GM19193 (cell line): ENCODE measurements around the gene BCL2L13.

Experiments
- POLR2A ChIP-seq: IDR thresholded peaks from 4 replicates; pipeline ENCODE4 v1.6.1; 2011; ENCODE audit not compliant: insufficient read depth, insufficient read length; ENCODE audit errors: extremely low read depth

BCL2L13 gene

DNA sequence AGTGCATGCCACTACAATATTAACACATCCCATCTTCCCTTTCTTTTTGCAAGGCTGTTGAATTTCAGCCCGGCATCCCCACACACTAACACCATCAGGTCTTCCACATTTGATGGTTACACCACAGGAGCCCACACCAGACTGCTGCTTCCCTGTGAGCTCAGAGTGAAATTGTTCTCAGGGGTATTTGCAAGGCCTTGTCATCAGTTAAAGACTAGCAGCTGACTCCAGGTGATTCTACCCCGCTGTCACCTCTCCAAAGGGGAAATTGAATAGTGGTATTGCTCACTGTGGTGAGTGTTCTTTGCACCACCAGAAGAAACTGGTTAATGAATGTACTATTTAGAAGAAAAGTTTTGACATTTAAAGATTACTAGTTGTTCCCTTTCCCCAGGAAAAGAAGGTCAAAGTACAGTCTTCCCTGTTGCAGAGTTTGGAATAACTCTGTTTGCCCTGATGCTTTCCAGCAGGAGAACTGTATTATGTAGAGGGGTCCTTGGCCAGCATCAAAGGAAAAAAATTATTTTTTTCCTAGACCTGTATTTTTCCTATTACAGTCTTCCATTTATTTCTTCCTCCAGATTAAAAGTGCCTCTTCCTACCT lies 93.8 kb downstream of the BCL2L13 start:
- no peak for TF ChIP-seq POLR2A

- TF ChIP-seq POLR2A: no peak
Observed at GRCh38 chr22:17733466-17733865, 94.9 kb downstream of the BCL2L13 start.

DNA sequence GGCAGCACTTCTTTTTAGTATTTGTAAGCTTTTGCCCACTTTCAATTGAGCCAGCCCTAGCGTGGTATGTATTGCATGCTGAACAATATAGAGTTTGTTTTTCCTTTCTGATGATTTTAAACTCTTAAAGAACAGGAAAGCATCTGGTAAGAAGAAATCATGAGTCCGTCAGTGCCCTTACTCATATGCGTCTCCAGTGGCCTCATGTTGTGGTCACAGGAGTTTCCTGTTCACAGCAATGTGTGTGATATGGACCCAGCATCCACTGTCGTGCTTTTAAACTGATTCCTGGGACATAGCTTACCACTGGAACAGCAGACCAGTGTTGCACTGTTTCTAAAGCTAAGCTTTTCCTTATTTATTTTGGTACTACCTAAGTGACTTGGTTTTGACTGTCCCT lies 95.6 kb downstream of the BCL2L13 start:
- no peak for TF ChIP-seq POLR2A

- no peak for TF ChIP-seq POLR2A
Observed at GRCh38 chr22:17738386-17739128, 100.0 kb downstream of the BCL2L13 start.

DNA sequence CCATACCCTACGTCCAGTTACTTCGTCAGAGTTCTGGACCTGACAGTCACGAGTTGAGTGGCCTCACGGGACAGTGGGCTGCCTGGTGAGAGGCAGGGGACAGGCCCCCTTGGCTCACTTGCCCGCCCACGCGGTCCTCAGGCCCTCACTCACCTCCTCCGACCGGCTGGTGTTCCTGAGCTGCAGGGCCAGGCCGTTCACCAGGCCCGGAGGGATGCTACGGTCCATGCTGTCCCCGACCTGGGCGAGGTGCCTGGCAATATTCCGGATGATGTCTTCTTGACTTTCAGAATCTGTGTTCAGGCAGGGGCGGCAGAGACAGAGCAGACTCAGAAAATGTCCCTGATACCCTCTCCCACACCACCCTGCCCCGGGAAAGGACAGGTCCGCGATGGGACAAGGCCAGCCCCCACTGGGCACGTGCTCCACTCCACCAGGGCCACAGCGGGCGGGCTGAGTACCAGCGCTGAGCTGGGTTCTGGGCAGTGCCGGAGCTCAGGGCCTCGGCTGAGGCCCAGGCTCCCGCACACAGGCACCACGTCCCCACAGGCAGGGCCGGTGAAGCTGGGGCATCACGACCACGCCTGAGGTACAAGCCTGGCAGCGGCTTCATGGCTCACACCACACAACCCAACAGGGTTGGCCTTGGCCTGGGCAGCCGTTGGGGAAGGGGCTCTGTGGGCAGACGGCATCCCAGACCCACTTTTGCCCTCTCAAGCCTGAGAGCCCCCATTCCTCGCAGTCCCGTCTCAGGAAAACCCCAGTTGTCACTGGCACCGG lies 100.8 kb downstream of the BCL2L13 start:
- TF ChIP-seq POLR2A: no peak

DNA sequence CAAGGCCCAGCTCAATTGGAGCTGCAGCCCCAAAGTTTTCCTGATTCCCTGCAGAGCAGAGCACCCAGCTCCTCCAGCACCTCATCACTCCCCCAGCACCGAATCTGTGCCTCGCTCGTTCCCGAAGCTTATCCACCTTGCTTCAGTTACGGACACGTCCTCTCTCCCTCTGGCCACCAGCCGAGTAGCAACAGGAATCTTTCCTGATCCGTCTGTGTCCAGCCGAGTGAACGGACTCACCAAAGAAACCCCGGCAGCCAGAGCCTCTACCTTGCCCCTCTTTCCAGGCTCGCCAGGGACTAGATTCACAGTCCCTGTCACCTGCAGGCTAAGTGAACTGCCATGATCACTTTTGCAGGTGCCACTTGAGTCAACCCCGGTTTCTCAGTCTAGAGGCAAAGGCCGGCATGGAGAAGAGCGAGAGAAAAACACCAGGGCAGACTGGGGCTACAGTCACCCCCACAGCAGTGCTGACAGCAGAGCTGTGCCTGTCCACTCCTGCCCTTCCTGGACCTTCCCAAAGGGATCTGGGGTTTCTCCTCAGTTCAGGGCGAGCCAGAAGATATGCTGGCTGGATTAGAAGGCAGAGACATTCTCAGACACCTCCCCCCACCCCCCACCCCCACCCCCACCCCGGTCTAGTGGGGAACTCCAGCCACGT lies 103.4 kb downstream of the BCL2L13 start:
- TF ChIP-seq POLR2A: no peak

- TF ChIP-seq POLR2A: no peak
Observed at GRCh38 chr22:17742527-17742902, 104.0 kb downstream of the BCL2L13 start.

- TF ChIP-seq POLR2A: no peak
Observed at GRCh38 chr22:17743661-17744411, 105.3 kb downstream of the BCL2L13 start.

GRCh38 chr22:17744430-17744829 lies 105.9 kb downstream of the BCL2L13 start:
- TF ChIP-seq POLR2A: no peak

DNA sequence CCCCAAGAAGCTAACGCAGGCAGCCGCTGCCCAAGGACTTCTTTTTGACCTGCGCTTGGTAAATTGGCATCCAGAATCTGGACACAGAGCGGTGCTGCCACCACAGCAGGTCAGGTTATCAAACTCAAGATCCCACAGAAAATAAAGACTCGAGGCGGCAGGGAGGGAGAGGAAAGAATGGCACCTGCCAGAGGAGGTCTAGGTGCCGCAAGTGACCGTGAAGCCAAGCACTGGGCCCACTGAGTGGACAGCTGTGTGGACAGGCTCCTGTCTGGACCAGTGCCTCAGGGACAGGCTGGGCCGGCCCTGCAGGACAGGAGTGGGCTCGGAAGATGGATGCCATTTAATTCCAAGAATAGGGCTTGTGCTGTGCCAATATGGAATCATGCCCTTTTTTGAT lies 108.4 kb downstream of the BCL2L13 start:
- TF ChIP-seq POLR2A: no peak

DNA sequence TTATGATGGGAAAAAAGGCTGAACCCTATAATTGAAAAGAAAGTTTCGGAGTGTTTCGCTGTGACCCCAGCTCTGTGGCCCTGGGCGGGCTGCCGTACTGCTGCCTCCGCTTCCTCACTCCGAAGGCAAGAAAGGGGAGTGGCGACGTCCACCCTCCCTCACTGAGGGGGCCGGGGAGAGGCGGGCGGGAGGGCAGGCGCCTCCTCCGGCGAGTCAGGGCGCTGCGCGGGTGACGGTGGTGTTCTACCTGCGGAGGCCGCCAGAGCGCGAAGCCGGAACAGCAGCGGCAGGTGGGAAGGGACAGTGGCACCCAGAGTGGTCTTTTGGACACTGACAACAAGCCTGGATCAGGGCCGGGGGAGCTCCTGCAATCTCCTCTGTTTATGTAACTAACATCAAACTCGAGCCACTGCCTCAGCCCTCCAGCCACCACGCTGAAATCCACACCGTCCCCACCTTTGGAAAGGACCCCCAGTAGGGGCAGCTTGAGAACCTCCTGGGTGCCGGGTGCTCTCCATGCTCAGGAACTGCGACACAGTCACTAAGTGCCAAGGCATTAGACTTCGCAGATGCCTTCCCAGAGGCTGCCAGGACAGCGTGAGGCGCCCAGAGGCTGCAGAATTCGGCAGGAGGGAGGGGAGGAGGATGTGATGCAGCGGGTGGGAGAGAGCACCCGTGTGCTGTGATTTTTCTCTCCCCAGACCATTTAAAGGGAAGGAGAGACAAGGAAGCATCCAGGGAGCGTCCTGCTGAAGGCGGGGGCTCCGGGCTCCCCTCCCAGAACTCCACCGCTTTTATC lies 110.2 kb downstream of the BCL2L13 start:
- TF ChIP-seq POLR2A: no peak

- no peak for TF ChIP-seq POLR2A
Observed at GRCh38 chr22:17749605-17750395, 111.2 kb downstream of the BCL2L13 start.

DNA sequence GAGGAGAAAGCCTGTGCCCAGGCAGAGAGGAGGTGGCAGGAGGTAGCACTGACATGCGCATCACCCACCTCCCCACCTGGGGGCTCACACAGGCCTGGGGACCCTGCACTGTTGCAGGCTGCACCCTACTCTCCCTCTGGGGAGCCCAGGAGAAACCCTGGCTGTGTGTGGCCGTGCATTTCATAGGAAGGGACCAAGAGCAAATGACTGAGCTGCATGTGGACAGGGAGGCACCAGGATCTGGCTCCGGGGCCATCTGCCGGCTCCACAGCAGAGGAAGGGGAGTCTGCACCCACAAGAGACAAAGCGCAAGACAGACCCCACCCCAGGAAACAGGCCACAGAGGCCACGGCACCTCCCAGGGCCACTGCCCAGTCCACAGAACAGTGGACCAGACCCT lies 113.0 kb downstream of the BCL2L13 start:
- no peak for TF ChIP-seq POLR2A
